Liver (tissue), 9 donors: ENCODE results near the gene RNPEP. TPM values are rescaled to one million over a fixed set of nuclear protein-coding genes. Genes with fewer than 3 reads are reported as not detected.

Source experiments
- DNase-seq: peaks from one replicate; pipeline ENCODE4 v3.0.0-alpha.2; 2017; ENCODE audit warnings: low spot score
- H3K27ac ChIP-seq, 2 donors: one replicate each; pipeline ENCODE4 v1.7.0; 2013; ENCODE audit warnings: inconsistent platforms in 2 of 2, low read length in 2 of 2, control low read depth in 1 of 2, low read depth in 1 of 2, mild to moderate bottlenecking in 1 of 2
- H3K27me3 ChIP-seq, 4 donors: one replicate each; pipeline versions ENCODE4 v1.6.1 to v1.7.0; 2013; ENCODE audit warnings: low read length in 3 of 4, inconsistent platforms in 1 of 4, mild to moderate bottlenecking in 1 of 4, moderate library complexity in 1 of 4; ENCODE audit not compliant: control insufficient read depth in 4 of 4, insufficient read depth in 4 of 4
- H3K36me3 ChIP-seq, 4 donors: one replicate each; pipeline versions ENCODE4 v1.6.1 to v1.7.0; 2013; ENCODE audit warnings: low read length in 3 of 4, mild to moderate bottlenecking in 3 of 4, low read depth in 1 of 4, moderate library complexity in 1 of 4; ENCODE audit not compliant: control insufficient read depth in 4 of 4, insufficient read depth in 3 of 4
- H3K4me1 ChIP-seq, 4 donors: one replicate each; pipeline versions ENCODE4 v1.6.1 to v1.7.0; 2013; ENCODE audit warnings: low read length in 3 of 4, mild to moderate bottlenecking in 3 of 4, moderate library complexity in 1 of 4; ENCODE audit not compliant: control insufficient read depth in 4 of 4, insufficient read depth in 4 of 4
- H3K4me3 ChIP-seq, 3 donors: one replicate each; pipeline versions ENCODE4 v1.6.1 to v1.7.0; 2013; ENCODE audit warnings: low read length in 3 of 3, control low read depth in 1 of 3, low read depth in 1 of 3, mild to moderate bottlenecking in 1 of 3
- H3K9ac ChIP-seq, 2 donors: one replicate each; pipeline ENCODE4 v1.7.0; 2013; ENCODE audit warnings: low read length in 2 of 2, mild to moderate bottlenecking in 2 of 2, moderate library complexity in 2 of 2, control low read depth in 1 of 2, low read depth in 1 of 2
- H3K9me3 ChIP-seq, 4 donors: one replicate each; pipeline versions ENCODE4 v1.6.1 to v1.7.0; 2013; ENCODE audit warnings: low read length in 3 of 4; ENCODE audit not compliant: control insufficient read depth in 4 of 4
- EGR1 ChIP-seq, 2 donors: IDR thresholded peaks; 2 replicates each; pipeline ENCODE4 v1.6.1; 2016 to 2018; ENCODE audit warnings: antibody characterized with exemption in 2 of 2, low read depth in 2 of 2
- FOXA1 ChIP-seq: IDR thresholded peaks from 2 replicates; pipeline ENCODE4 v1.6.1; 2016; ENCODE audit warnings: antibody characterized with exemption
- FOXA2 ChIP-seq: IDR thresholded peaks from 2 replicates; pipeline ENCODE4 v1.6.1; 2016; ENCODE audit warnings: antibody characterized with exemption
- GABPA ChIP-seq, 2 donors: IDR thresholded peaks in 1 of 2; conservative IDR thresholded peaks in 1 of 2; 2 replicates each; pipeline ENCODE4 v1.6.1; 2016; ENCODE audit warnings: antibody characterized with exemption in 2 of 2, mild to moderate bottlenecking in 1 of 2, moderate library complexity in 1 of 2
- HNF4A ChIP-seq, 2 donors: conservative IDR thresholded peaks; 2 replicates each; pipeline ENCODE4 v1.6.1; 2016; ENCODE audit warnings: antibody characterized with exemption in 2 of 2, mild to moderate bottlenecking in 2 of 2
- HNF4G ChIP-seq: IDR thresholded peaks from 2 replicates; pipeline ENCODE4 v1.6.1; 2016; ENCODE audit warnings: antibody characterized with exemption
- JUND ChIP-seq, 2 donors: IDR thresholded peaks; 2 replicates each; pipeline ENCODE4 v1.6.1; 2016; ENCODE audit warnings: antibody characterized with exemption in 2 of 2
- NR2F2 ChIP-seq: IDR thresholded peaks from 2 replicates; pipeline ENCODE4 v1.6.1; 2016; ENCODE audit warnings: antibody characterized with exemption
- RAD21 ChIP-seq, 2 donors: IDR thresholded peaks; 2 replicates each; pipeline ENCODE4 v1.6.1; 2016; ENCODE audit warnings: antibody characterized with exemption in 2 of 2, mild to moderate bottlenecking in 2 of 2
- RXRA ChIP-seq, 2 donors: IDR thresholded peaks; 2 replicates each; pipeline ENCODE4 v1.6.1; 2017 to 2018; ENCODE audit warnings: antibody characterized with exemption in 2 of 2, mild to moderate bottlenecking in 1 of 2
- TAF1 ChIP-seq: conservative IDR thresholded peaks from 2 replicates; pipeline ENCODE4 v1.6.1; 2016; ENCODE audit warnings: antibody characterized with exemption, mild to moderate bottlenecking
- WGBS: extraction: QIAGEN DNeasy Blood & Tissue Kit; methylation state at CpG from one replicate; pipeline ENCODE4 v1.1.7; 2013; 5-methylcytosine and 5-hydroxymethylcytosine counted together
- polyA plus RNA-seq, 2 donors: library from polyadenylated mRNA; stranded (reverse) in 1 of 2; unstranded in 1 of 2; fragments of 200-250 nt in 1 of 2; fragments of >200 nt in 1 of 2; fragmentation: Nextera tagmentation in 1 of 2; extraction: Ambion mirVana in 1 of 2; gene quantifications; one replicate each; pipeline versions ENCODE4 v1.2.1 to v1.2.3, GENCODE V29; 2013 to 2015
- total RNA-seq, 2 donors: library from RNA; depleted of rRNA; stranded (reverse); fragments of >200 nt; gene quantifications; one replicate each; pipeline ENCODE4 v1.2.3, GENCODE V29; 2014
- TF ChIP-seq, protein P1 (sequence below): IDR thresholded peaks from 2 replicates; pipeline ENCODE4 v1.6.1; 2016; ENCODE audit warnings: antibody characterized with exemption
- TF ChIP-seq, protein P2 (sequence below): IDR thresholded peaks from 2 replicates; pipeline ENCODE4 v1.6.1; 2016; ENCODE audit warnings: antibody characterized with exemption, mild to moderate bottlenecking
- TF ChIP-seq, protein P3 (sequence below): IDR thresholded peaks from 2 replicates; pipeline ENCODE4 v1.6.1; 2016; ENCODE audit warnings: antibody characterized with exemption
- TF ChIP-seq, protein P4 (sequence below): IDR thresholded peaks from 2 replicates; pipeline ENCODE4 v1.6.1; 2016; ENCODE audit warnings: antibody characterized with exemption
- TF ChIP-seq, protein P5 (sequence below): fragments of 150-350 bp; IDR thresholded peaks from 2 replicates; pipeline ENCODE4 v1.5.1; 2017; ENCODE audit warnings: improper control_type of control experiment, low read depth, low read length; ENCODE audit not compliant: missing input control
- donor health status: healthy.
- donor health status: healthy.
- donor health status: healthy.
- donor health status: healthy.
- donor health status: healthy.

RNPEP gene
- total and polyA plus RNA-seq, 4 donors, result 16.3 to 26.5 (median 21.0) TPM

DNA sequence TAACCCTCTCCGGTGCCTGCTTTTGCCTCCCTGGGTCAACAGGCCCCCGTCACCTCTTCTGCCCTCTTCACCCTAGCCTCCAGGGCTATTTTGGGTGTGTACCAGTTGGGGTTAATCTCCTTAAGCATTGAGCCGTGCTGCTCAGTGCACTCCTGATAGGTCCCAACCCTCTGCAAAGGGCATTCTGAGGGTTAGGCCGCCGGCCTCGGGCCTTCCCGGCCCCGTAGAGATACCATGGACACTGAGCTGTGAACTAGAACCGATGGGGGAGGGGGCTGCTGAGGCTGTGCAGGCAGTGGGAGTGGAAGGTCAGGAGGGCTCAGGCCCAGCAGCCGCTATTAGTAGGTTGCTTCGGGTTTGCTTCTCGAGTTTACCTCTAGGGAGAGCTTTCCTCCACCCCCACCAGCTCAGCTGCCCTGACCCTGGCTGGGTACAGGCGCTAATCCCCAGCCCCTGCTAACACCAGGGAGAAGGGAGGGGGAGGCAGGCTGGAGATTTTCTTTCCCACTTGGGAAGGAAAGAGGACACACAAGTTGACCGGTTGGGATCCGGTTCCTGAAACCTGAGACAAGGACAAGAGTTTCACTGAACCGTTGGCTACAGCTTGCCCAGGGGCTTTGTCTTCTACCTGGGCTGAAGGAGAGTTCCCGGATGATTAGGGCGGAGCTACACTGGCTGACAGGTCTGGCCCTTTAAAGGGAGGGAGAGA lies 40.9 kb upstream of the RNPEP start:
- H3K36me3 ChIP-seq, result no peaks in the 10 kb centered on the region
- H3K4me3 ChIP-seq, result no peak overlapping the region
- no peaks in the 10 kb centered on the region for H3K4me1 ChIP-seq
- H3K9me3 ChIP-seq, result no peaks in the 10 kb centered on the region
- H3K9ac ChIP-seq, result no peak overlapping the region
- H3K27me3 ChIP-seq, result peaks cover 0 to 3% (median 0%) of the 10 kb centered on the region in 4 donors
- no peak for DNase-seq
- TF ChIP-seq TAF1, result no peak
- TF ChIP-seq HNF4A (conservative IDR thresholded peaks at IDR 0.05), result no peak
- TF ChIP-seq JUND (IDR thresholded peaks at IDR 0.05), result no peak
- no peak for TF ChIP-seq RXRA (IDR thresholded peaks at IDR 0.05)
- no peak for TF ChIP-seq HNF4G
- TF ChIP-seq, protein P1, sequence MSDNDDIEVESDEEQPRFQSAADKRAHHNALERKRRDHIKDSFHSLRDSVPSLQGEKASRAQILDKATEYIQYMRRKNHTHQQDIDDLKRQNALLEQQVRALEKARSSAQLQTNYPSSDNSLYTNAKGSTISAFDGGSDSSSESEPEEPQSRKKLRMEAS, result no peak
- no peak for TF ChIP-seq EGR1 (IDR thresholded peaks at IDR 0.05; ENCODE audit: low read depth in 2 of 2)
- TF ChIP-seq, protein P2, sequence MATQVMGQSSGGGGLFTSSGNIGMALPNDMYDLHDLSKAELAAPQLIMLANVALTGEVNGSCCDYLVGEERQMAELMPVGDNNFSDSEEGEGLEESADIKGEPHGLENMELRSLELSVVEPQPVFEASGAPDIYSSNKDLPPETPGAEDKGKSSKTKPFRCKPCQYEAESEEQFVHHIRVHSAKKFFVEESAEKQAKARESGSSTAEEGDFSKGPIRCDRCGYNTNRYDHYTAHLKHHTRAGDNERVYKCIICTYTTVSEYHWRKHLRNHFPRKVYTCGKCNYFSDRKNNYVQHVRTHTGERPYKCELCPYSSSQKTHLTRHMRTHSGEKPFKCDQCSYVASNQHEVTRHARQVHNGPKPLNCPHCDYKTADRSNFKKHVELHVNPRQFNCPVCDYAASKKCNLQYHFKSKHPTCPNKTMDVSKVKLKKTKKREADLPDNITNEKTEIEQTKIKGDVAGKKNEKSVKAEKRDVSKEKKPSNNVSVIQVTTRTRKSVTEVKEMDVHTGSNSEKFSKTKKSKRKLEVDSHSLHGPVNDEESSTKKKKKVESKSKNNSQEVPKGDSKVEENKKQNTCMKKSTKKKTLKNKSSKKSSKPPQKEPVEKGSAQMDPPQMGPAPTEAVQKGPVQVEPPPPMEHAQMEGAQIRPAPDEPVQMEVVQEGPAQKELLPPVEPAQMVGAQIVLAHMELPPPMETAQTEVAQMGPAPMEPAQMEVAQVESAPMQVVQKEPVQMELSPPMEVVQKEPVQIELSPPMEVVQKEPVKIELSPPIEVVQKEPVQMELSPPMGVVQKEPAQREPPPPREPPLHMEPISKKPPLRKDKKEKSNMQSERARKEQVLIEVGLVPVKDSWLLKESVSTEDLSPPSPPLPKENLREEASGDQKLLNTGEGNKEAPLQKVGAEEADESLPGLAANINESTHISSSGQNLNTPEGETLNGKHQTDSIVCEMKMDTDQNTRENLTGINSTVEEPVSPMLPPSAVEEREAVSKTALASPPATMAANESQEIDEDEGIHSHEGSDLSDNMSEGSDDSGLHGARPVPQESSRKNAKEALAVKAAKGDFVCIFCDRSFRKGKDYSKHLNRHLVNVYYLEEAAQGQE, result no peak
- no peak for TF ChIP-seq FOXA1
- TF ChIP-seq NR2F2, result no peak
- no peak for TF ChIP-seq RAD21 (IDR thresholded peaks at IDR 0.05)
- TF ChIP-seq, protein P3, sequence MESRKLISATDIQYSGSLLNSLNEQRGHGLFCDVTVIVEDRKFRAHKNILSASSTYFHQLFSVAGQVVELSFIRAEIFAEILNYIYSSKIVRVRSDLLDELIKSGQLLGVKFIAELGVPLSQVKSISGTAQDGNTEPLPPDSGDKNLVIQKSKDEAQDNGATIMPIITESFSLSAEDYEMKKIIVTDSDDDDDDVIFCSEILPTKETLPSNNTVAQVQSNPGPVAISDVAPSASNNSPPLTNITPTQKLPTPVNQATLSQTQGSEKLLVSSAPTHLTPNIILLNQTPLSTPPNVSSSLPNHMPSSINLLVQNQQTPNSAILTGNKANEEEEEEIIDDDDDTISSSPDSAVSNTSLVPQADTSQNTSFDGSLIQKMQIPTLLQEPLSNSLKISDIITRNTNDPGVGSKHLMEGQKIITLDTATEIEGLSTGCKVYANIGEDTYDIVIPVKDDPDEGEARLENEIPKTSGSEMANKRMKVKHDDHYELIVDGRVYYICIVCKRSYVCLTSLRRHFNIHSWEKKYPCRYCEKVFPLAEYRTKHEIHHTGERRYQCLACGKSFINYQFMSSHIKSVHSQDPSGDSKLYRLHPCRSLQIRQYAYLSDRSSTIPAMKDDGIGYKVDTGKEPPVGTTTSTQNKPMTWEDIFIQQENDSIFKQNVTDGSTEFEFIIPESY, result no peak
- 70% methylated on average over 18 of the region's 18 CpGs for WGBS
- no peak overlapping the region for H3K27ac ChIP-seq

DNA sequence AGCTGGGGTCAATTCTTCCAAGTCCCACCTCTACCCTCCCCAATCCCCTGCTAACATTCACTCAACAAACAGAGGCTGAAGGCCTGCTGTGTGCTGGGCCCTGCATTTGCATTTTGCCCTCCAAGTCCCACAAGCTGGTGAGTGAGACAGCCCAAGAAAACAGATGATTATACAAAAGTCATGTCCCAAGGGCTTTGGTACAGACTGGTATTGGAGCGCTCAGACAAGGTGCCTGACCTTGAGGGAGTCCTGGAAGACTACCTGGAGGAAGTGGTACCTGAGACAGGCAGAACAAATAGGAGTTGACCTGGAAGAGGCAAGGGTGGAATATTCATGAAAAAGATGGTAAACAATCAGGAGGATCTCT lies 40.3 kb upstream of the RNPEP start:
- no peak overlapping the region for H3K9ac ChIP-seq
- H3K36me3 ChIP-seq, result no peaks in the 10 kb centered on the region
- no peak overlapping the region for H3K27ac ChIP-seq
- no peak for TF ChIP-seq RAD21 (IDR thresholded peaks at IDR 0.05)
- H3K4me1 ChIP-seq, result no peaks in the 10 kb centered on the region
- no peaks in the 10 kb centered on the region for H3K9me3 ChIP-seq
- H3K4me3 ChIP-seq, result no peak overlapping the region
- no peak for DNase-seq
- 98% methylated on average over 1 of the region's 1 CpG for WGBS
- H3K27me3 ChIP-seq, result peaks cover 0 to 3% (median 0%) of the 10 kb centered on the region in 4 donors

DNA sequence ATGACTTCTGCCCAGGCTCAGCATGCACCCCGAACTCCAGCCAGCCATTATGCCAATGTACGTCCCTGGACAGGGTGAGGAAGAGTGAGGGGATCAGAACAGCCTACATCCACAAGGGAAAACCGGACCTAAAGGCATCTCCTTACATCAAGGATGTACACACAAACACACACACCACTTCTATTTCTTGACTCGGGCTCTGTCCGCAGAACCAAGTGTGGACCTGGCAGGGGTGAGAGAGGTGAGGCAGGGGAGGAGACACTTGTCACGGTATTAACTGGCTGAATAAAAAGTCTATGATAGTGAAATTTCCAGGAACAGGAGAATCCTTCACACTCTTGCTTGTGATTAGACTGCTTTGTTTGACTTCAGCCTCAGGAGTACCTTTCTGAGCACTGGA lies 38.4 kb upstream of the RNPEP start:
- no peak overlapping the region for H3K27ac ChIP-seq
- 87% methylated on average over 6 of the region's 6 CpGs for WGBS
- H3K36me3 ChIP-seq, result no peaks in the 10 kb centered on the region
- peaks cover 0 to 3% (median 1%) of the 10 kb centered on the region in 4 donors for H3K27me3 ChIP-seq
- TF ChIP-seq, protein P4, sequence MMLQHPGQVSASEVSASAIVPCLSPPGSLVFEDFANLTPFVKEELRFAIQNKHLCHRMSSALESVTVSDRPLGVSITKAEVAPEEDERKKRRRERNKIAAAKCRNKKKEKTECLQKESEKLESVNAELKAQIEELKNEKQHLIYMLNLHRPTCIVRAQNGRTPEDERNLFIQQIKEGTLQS, result no peak
- TF ChIP-seq RXRA (IDR thresholded peaks at IDR 0.05) (no peak), HNF4G (no peak), EGR1 (IDR thresholded peaks at IDR 0.05; ENCODE audit: low read depth in 2 of 2) (no peak), FOXA2 (no peak), TAF1 (no peak), RAD21 (IDR thresholded peaks at IDR 0.05) (no peak), GABPA (IDR thresholded peaks at IDR 0.05 in 1 of 2, conservative IDR thresholded peaks at IDR 0.05 in 1 of 2) (no peak), JUND (IDR thresholded peaks at IDR 0.05) (no peak), NR2F2 (no peak)
- TF ChIP-seq, protein P5, sequence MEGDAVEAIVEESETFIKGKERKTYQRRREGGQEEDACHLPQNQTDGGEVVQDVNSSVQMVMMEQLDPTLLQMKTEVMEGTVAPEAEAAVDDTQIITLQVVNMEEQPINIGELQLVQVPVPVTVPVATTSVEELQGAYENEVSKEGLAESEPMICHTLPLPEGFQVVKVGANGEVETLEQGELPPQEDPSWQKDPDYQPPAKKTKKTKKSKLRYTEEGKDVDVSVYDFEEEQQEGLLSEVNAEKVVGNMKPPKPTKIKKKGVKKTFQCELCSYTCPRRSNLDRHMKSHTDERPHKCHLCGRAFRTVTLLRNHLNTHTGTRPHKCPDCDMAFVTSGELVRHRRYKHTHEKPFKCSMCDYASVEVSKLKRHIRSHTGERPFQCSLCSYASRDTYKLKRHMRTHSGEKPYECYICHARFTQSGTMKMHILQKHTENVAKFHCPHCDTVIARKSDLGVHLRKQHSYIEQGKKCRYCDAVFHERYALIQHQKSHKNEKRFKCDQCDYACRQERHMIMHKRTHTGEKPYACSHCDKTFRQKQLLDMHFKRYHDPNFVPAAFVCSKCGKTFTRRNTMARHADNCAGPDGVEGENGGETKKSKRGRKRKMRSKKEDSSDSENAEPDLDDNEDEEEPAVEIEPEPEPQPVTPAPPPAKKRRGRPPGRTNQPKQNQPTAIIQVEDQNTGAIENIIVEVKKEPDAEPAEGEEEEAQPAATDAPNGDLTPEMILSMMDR, result no peak
- TF ChIP-seq, protein P3, result no peak
- no peak overlapping the region for H3K9ac ChIP-seq
- H3K9me3 ChIP-seq, result no peaks in the 10 kb centered on the region
- no peak overlapping the region for H3K4me3 ChIP-seq
- H3K4me1 ChIP-seq, result no peaks in the 10 kb centered on the region
- DNase-seq, result no peak
